ENCODE results near the gene SERPINB1.

- TF ChIP-seq, protein P1, sequence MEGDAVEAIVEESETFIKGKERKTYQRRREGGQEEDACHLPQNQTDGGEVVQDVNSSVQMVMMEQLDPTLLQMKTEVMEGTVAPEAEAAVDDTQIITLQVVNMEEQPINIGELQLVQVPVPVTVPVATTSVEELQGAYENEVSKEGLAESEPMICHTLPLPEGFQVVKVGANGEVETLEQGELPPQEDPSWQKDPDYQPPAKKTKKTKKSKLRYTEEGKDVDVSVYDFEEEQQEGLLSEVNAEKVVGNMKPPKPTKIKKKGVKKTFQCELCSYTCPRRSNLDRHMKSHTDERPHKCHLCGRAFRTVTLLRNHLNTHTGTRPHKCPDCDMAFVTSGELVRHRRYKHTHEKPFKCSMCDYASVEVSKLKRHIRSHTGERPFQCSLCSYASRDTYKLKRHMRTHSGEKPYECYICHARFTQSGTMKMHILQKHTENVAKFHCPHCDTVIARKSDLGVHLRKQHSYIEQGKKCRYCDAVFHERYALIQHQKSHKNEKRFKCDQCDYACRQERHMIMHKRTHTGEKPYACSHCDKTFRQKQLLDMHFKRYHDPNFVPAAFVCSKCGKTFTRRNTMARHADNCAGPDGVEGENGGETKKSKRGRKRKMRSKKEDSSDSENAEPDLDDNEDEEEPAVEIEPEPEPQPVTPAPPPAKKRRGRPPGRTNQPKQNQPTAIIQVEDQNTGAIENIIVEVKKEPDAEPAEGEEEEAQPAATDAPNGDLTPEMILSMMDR (IDR thresholded peaks at IDR 0.05; ENCODE audit: borderline replicate concordance, extremely low read depth, low read length, poor library complexity, severe bottlenecking), result no peak
- TF ChIP-seq EZH2 (IDR thresholded peaks at IDR 0.05; ENCODE audit: borderline replicate concordance, low read depth, low read length, severe bottlenecking), result no peak
Measured at GRCh38 chr6:2841264-2842138, at the start of gene SERPINB1.
